ENCODE measurements around the gene ZNF330. TPM values are rescaled to one million over a fixed set of nuclear protein-coding genes. Genes with fewer than 3 reads are reported as not detected.
A peak's percentile ranks its signal among the peaks of the same experiment; 100 is the strongest.
"Not testable (repeated sequence)": the region's sequence is repeated elsewhere in the genome, so short reads cannot be mapped to it uniquely, and the experiment has no call there.

The ZNF330 gene
- total RNA-seq, 2 donors from 2014 or later, result 76.0 to 99.0 TPM

- ATAC-seq; intact Hi-C loops (cut with DNase I): not testable (repeated sequence)
Measured at GRCh38 chr4:141227280-141227679, 6.6 kb downstream of the ZNF330 start.

GRCh38 chr4:141229408-141230101 lies 8.9 kb downstream of the ZNF330 start:
- ATAC-seq, result no peak
- intact Hi-C loops (cut with DNase I), result no loop called here
- DNase-seq, result no peak

More at GRCh38 chr4:141227280-141227679, 6.6 kb downstream of the ZNF330 start:
- DNase-seq, result not testable (repeated sequence)

GRCh38 chr4:141233673-141234072 lies 13.0 kb downstream of the ZNF330 start:
- intact Hi-C loops (cut with DNase I), result no loop called here
- DNase-seq (no peak), ATAC-seq (no peak)

GRCh38 chr4:141238186-141238585 lies 17.5 kb downstream of the ZNF330 start:
- intact Hi-C loops (cut with DNase I), result no loop called here
- ATAC-seq, result no peak
- no peak for DNase-seq

- ATAC-seq (no peak), DNase-seq (no peak)
- intact Hi-C loops (cut with DNase I), result no loop called here
Measured at GRCh38 chr4:141240259-141240658, 19.6 kb downstream of the ZNF330 start.

GRCh38 chr4:141240671-141241070 lies 20.0 kb downstream of the ZNF330 start:
- no peak for DNase-seq
- no peak for ATAC-seq
- intact Hi-C loops (cut with DNase I), result no loop called here

GRCh38 chr4:141241986-141242385 lies 21.3 kb downstream of the ZNF330 start:
- intact Hi-C loops (cut with DNase I), result no loop called here
- DNase-seq (no peak), ATAC-seq (no peak)

- no peak for DNase-seq
- intact Hi-C loops (cut with DNase I), result no loop called here
- no peak for ATAC-seq
Measured at GRCh38 chr4:141244419-141244818, 23.7 kb downstream of the ZNF330 start.

GRCh38 chr4:141246243-141246642 lies 25.5 kb downstream of the ZNF330 start:
- ATAC-seq (peak in 1 of 2 donors; percentile 44), DNase-seq (no peak)
- intact Hi-C loops (cut with DNase I), result no loop called here

- ATAC-seq (no peak), DNase-seq (no peak)
- intact Hi-C loops (cut with DNase I), result no loop called here
Measured at GRCh38 chr4:141246683-141247429, 26.2 kb downstream of the ZNF330 start.

GRCh38 chr4:141247430-141247780 lies 26.7 kb downstream of the ZNF330 start:
- intact Hi-C loops (cut with DNase I), result no loop called here
- DNase-seq (no peak), ATAC-seq (no peak)

- ATAC-seq, result no peak
- DNase-seq, result no peak
- intact Hi-C loops (cut with DNase I), result no loop called here
Measured at GRCh38 chr4:141248029-141248428, 27.3 kb downstream of the ZNF330 start.

GRCh38 chr4:141248486-141248885 lies 27.8 kb downstream of the ZNF330 start:
- DNase-seq (no peak), ATAC-seq (no peak)
- intact Hi-C loops (cut with DNase I), result no loop called here

GRCh38 chr4:141254326-141254725 lies 33.6 kb downstream of the ZNF330 start:
- ATAC-seq, result no peak
- DNase-seq, result no peak
- intact Hi-C loops (cut with DNase I), result no loop called here

GRCh38 chr4:141255016-141255415 lies 34.3 kb downstream of the ZNF330 start:
- ATAC-seq (peak in 1 of 2 donors; percentile 12), DNase-seq (no peak)
- intact Hi-C loops (cut with DNase I), result no loop called here

- DNase-seq, result no peak
- intact Hi-C loops (cut with DNase I), result no loop called here
- no peak for ATAC-seq
Measured at GRCh38 chr4:141258558-141258957, 37.9 kb downstream of the ZNF330 start.

GRCh38 chr4:141275834-141276233 lies 55.1 kb downstream of the ZNF330 start:
- DNase-seq (no peak), ATAC-seq (no peak)
- intact Hi-C loops (cut with DNase I), result no loop called here

GRCh38 chr4:141283152-141283551 lies 62.5 kb downstream of the ZNF330 start:
- intact Hi-C loops (cut with DNase I), result no loop called here
- no peak for DNase-seq
- no peak for ATAC-seq

- no peak for ATAC-seq
- intact Hi-C loops (cut with DNase I), result no loop called here
- no peak for DNase-seq
Measured at GRCh38 chr4:141283563-141283962, 62.9 kb downstream of the ZNF330 start.

Data from left cardiac atrium (tissue), 4 donors.